Non-pigmented ciliary epithelial cell (primary cell): ENCODE data around the gene CYP2E1.
"Not testable (repeated sequence)": the region's sequence is repeated elsewhere in the genome, so short reads cannot be mapped to it uniquely, and the experiment has no call there.

Experiments
- DNase-seq: peaks from one replicate; pipeline ENCODE4 v3.0.0-alpha.2; 2010; ENCODE audit warnings: low read depth

The CYP2E1 gene

DNA sequence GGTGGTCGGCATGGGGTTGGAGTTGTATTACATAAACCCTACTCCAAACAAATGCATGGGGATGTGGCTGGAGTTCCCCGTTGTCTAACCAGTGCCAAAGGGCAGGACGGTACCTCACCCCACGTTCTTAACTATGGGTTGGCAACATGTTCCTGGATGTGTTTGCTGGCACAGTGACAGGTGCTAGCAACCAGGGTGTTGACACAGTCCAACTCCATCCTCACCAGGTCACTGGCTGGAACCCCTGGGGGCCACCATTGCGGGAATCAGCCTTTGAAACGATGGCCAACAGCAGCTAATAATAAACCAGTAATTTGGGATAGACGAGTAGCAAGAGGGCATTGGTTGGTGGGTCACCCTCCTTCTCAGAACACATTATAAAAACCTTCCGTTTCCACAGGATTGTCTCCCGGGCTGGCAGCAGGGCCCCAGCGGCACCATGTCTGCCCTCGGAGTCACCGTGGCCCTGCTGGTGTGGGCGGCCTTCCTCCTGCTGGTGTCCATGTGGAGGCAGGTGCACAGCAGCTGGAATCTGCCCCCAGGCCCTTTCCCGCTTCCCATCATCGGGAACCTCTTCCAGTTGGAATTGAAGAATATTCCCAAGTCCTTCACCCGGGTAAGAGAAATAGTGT, at the start of gene CYP2E1:
Gene CYP2E1, plus strand, starts transcription at position 407 of the 632 bp plus-strand sequence. Its CDS starts 33 bp downstream, at position 440.
- DNase-seq: no peak

DNA sequence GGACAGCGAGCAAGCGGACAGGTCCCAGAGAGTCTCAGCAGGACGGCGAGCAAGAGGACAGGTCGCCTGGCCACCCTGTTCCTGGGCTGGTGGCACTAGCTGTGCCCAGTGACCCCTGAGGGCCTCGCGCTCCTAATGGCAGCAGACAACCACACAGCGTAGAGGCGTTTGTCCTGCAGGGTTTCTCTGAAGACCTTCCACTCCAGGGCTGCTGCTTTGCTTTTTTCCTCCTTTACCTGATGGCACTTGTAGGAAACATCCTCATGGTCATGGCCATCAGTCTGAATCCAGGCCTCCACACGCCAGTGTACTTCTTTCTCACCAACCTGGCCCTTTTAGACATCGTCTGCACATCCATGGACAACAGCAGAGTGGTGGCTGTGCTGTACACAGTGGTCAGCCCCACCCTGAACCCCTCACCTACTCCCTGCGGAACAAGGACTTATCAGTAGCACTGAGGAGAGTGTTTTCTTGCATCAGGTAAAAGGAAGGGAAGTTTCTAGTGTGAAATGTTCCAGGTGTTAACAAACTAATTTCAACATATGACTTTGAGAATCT, 46.0 kb upstream of the CYP2E1 start:
- no peak for DNase-seq

- DNase-seq: no peak
Observed at GRCh38 chr10:133481657-133482056, 45.5 kb upstream of the CYP2E1 start.

DNA sequence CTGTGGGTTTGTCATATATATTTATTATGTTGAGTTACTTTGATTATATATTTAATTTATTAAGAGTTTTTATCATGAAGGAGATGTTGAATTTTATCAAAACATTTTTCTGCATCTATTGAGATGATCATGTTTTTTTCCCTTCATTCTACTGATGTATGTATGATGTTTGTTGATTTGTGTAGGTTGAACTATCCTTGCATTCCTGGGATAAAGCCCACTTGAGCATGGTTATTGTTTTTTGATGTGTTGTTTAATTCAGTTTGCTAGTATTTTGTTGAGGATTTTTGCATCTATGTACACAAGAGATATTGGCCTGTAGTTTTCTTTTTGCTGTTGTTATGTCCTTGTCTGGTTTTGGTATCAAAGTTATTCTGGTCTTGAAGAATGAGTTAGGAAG, 42.3 kb upstream of the CYP2E1 start:
- DNase-seq: no peak

DNA sequence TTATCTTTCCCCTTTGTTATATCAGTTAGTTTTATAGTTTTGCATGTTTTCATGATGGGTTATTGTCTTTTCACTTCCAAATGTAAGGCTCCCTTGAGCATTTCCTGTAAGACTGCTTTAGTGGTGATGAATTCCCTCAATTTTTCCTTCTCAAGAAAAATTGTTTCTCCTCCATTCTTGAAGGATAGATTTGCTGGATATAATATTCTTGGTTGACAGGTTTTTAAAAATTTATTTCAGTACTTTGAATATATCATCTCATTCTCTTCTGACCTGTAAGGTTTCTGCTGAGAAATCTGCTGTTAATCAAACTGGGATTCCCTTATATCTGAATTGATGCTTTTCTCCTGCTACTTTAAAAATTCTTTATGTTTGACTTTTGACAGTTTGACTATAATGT, 40.1 kb upstream of the CYP2E1 start:
- no peak for DNase-seq

- no peak for DNase-seq
Observed at GRCh38 chr10:133488354-133488753, 38.8 kb upstream of the CYP2E1 start.

DNA sequence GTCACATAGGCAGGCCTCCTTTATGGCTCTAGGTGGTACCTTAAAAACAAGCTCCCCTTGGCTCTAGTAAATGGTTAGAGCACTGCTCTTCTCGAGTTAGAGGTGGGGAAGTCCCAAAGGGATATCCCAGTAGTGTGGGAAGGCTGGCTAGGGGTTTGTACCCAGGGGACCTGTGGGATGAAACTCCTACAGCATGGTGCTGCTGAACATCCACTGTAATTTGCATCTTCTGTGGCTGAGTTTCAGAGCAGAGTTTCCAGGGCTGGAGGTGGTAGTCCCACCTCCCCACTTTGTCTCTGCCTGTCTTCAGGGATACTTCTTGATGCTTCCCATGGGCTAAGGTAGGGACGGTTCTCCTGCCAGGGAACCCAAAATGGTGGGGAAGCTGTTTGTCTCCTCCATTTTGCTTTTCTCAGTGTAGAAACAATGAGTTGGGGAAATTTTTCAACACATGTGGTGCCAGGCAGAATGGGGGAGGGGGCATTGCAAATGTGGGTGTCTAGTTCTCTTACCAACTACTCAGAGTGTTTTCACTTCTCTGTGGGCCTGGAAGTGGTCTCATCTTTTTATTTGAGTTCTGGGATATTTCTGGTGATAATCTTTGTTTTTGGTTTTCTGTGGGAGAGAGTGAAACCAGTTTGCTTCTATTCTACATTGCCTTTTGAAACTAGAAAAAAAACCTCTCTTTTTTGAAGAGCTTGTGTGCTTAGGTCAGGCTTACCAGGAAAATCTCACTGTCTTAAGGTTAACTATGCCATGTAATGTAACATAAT, 37.2 kb upstream of the CYP2E1 start:
- DNase-seq: no peak

GRCh38 chr10:133493562-133493961, 33.6 kb upstream of the CYP2E1 start:
- not testable (repeated sequence) for DNase-seq

- DNase-seq: not testable (repeated sequence)
Observed at GRCh38 chr10:133497363-133497762, 29.8 kb upstream of the CYP2E1 start.

GRCh38 chr10:133499176-133499575, 28.0 kb upstream of the CYP2E1 start:
- not testable (repeated sequence) for DNase-seq

DNA sequence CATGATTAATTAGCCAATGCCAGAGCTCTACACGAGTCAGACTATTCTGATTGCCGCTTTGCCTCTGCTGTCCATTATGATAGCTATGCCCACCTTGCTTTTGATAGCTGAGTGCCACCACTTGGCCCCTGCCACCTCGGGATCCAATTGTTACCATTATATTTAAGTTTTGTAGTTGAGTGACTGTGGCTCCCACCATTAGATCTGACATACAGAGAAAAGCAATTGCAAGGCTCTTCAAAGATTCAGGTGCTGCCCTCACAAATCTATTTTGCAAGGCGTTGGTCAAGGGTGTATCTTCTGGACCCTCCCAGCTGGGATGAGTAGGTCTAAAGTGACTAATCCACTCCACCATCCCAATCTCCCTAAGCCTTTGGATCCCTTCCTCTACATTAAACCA, 26.3 kb upstream of the CYP2E1 start:
- not testable (repeated sequence) for DNase-seq

DNA sequence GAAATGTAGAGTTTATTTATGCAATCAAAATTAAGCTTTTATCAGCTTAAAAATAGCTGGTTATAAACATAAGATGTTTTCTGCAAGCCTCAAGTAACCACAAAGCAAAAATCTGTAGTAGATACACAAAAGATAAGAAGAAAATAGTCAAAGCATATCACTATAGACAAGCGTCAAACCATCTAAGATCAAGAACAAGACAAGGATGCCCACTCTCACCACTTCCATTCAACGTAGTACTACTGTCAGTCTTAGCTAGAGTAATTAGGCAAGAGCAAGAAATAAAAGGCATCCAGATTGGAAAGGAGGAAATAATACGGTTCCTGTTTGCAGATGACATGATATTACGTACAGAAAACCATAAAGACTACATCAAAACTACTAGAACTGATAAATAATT, 17.5 kb upstream of the CYP2E1 start:
- DNase-seq: no peak

- DNase-seq: no peak
Observed at GRCh38 chr10:133511408-133511807, 15.8 kb upstream of the CYP2E1 start.

- DNase-seq: no peak
Observed at GRCh38 chr10:133511907-133512528, 15.1 kb upstream of the CYP2E1 start.

DNA sequence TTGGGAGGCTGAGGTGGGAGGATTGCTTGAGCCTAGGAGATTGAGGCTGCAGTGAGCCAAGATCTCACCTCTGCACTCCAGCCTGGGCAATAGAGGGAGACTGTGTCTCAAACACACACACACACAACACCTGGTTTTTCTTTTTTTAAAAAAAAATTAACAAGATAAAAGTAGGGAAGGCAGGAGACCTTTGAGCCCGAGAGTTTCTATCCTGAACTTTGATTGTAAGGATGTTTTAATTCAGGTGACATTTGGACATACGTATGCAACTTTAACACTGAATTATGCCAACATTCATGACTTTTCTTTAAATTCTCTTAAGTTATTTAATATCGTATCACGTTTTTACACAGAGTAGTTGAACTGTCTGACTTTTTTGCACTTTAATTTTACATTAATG, 11.7 kb upstream of the CYP2E1 start:
- DNase-seq: no peak

GRCh38 chr10:133516057-133516456, 11.1 kb upstream of the CYP2E1 start:
- no peak for DNase-seq

DNA sequence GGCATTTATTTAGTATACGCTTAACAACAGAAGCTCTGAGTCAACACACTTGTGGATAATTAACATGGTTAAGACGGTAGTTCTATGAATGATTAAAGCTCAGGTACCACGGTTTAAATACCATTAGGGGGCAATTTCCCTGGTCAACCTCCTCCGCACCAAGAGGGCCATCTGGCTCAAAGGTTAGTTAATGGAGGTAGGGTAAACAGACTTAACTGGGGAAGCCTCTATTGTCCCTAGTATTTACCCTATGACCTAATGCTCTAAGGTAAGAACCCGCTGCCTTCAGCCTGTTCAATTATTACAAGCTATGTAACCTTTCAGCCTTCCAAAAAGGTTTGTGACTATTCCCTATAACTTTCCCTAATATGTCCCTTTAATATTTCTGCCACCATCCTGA, 8.6 kb upstream of the CYP2E1 start:
- DNase-seq: not testable (repeated sequence)

GRCh38 chr10:133520193-133520738, 6.9 kb upstream of the CYP2E1 start:
- no peak for DNase-seq

DNA sequence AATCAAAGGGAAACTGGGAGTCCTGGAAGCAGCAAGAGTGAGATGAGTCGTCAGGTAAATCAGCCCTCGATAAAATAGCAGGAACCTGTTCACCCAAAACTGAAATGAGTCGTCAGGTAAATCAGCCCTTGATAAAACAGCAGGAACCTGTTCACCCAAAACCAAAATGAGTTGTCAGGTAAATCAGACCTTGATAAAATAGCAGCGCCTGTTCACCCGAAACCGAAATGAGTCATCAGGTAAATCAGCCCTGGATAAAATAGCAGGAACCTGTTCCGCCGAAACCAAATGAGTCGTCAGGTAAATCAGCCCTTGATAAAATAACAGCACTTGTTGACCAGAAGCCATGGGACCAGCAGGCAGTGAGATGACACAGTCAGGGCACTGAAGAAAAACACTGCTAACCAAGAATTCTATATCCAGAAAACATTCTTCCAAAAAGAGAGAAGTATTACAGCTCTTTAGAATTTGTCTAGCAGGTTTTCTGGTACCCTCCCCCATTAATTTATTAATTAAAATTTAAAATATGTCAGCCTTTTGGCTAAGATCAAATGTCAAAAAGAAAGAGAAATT, 3.4 kb upstream of the CYP2E1 start:
- DNase-seq: no peak

DNA sequence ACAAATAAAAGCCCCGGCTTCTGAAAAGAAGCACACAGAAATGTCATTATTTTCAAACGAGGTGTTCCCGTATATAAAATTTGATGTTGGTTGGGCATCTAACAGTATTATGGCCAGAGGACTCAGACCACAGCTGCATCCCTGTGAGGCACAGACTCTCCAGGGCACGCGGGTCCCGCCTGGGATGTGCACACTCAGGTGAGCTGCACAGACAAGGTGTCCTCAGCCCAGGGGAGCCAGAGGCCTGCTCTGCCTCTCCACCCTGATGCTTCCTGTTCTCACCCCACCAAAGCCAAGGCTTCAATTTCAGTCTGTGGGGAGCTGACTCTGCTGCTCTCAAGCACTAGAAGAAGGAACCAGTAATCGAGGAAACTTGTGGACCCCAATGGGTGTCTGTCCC, 1.7 kb upstream of the CYP2E1 start:
- no peak for DNase-seq

DNA sequence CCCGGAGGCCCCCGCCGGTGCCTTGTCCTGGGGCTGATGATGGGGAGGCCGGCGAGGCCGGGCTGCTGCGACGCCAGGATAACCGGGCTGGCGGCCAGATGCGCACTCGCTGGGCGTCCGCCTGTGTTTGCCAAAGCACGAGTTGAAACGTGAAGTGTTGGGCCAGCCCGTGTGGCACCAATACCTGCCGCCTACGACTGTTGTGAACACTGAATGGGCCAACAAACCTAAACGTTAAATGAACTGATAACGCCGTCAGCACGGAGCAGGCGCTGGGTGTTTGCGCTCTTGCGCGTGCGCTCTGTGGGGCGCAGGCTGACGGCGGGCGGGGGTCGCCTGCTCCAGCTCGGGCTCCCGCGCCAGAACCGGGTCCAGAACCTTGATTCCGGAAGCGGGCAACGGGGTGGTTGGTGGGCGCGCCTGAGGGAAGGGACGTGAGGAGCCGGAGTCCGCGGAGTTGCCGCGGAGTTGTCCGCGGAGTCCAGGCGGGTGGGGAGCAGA, 658 bp downstream of the CYP2E1 start:
- DNase-seq: no peak

DNA sequence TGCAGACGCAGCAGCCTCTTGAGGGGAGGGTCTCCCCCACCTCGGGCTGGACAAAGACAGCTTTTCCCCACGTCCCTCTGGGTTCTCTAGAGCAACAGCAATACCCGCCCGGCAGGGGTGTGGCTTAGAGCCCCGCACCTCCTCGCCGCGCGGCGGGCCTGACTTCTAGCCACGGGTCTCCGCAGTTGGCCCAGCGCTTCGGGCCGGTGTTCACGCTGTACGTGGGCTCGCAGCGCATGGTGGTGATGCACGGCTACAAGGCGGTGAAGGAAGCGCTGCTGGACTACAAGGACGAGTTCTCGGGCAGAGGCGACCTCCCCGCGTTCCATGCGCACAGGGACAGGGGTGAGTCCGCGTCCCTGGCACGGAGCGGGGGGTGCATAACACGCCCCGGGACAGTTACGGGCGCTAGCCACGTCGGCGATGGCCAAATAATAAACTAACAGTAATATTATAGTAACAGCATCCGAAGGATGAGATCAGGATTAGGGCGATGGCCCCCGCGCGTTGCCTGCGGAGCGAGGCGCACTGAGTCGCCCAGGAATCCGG, 1.2 kb downstream of the CYP2E1 start:
- no peak for DNase-seq
